AG09309 (cell line): ENCODE data around the gene PPP1CC.

Experiments
- DNase-seq: peaks from one replicate; pipeline ENCODE4 v3.0.0-alpha.2; 2010; ENCODE audit warnings: low read depth
- H3K4me3 ChIP-seq: 2 replicates; pipeline ENCODE4 v1.5.1; 2011; ENCODE audit warnings: mild to moderate bottlenecking, low read depth, low read length, moderate library complexity; ENCODE audit not compliant: control insufficient read depth
- CTCF ChIP-seq: IDR thresholded peaks from 2 replicates; pipeline ENCODE4 v1.5.1; 2011; ENCODE audit warnings: mild to moderate bottlenecking, low read depth, low read length, inconsistent platforms; ENCODE audit not compliant: insufficient read depth, control insufficient read depth; ENCODE audit errors: missing control alignments

The PPP1CC gene

GRCh38 chr12:110684312-110684836 lies 58.3 kb downstream of the PPP1CC start:
- H3K4me3 ChIP-seq, result no peak overlapping the region
- no peak for DNase-seq
- no peak for TF ChIP-seq CTCF

GRCh38 chr12:110683888-110684287 lies 58.8 kb downstream of the PPP1CC start:
- no peak overlapping the region for H3K4me3 ChIP-seq
- TF ChIP-seq CTCF, result no peak
- DNase-seq, result no peak

- no peak for TF ChIP-seq CTCF
- no peak overlapping the region for H3K4me3 ChIP-seq
- DNase-seq, result no peak
Observed at GRCh38 chr12:110680032-110680431, 62.7 kb downstream of the PPP1CC start.

GRCh38 chr12:110679201-110679600 lies 63.5 kb downstream of the PPP1CC start:
- no peak for TF ChIP-seq CTCF
- no peak overlapping the region for H3K4me3 ChIP-seq

GRCh38 chr12:110677982-110678381 lies 64.7 kb downstream of the PPP1CC start:
- no peak overlapping the region for H3K4me3 ChIP-seq
- TF ChIP-seq CTCF, result no peak
- no peak for DNase-seq

More at GRCh38 chr12:110679201-110679600, 63.5 kb downstream of the PPP1CC start:
- no peak for DNase-seq

- DNase-seq, result no peak
- H3K4me3 ChIP-seq, result no peak overlapping the region
- no peak for TF ChIP-seq CTCF
Observed at GRCh38 chr12:110677206-110677911, 65.3 kb downstream of the PPP1CC start.
